ENCODE data around the gene RGS12. TPM values are rescaled to one million over a fixed set of nuclear protein-coding genes. Genes with fewer than 3 reads are reported as not detected.

RGS12 gene
- total RNA-seq, 1 experiment from 2014 or later, result 36.6 TPM

- H4K20me1 ChIP-seq (ENCODE audit: insufficient read depth), result no peaks in the 10 kb centered on the region
- no peaks in the 10 kb centered on the region for H3K4me1 ChIP-seq (replicated peaks; ENCODE audit: insufficient read depth)
- DNase-seq, result no peak
- no peaks in the 10 kb centered on the region for H3K9me2 ChIP-seq (ENCODE audit: insufficient read depth)
- ChIA-PET POLR2A (ENCODE audit: unreplicated experiment) (no interaction called here), CTCF (no interaction called here)
- H3K27me3 ChIP-seq (ENCODE audit: insufficient read depth, low read depth), result no peaks in the 10 kb centered on the region
- intact Hi-C loops (cut with micrococcal nuclease; ENCODE audit: unreplicated experiment), result no loop called here
- no peak overlapping the region for H3K4me3 ChIP-seq
- H3K9me3 ChIP-seq (ENCODE audit: insufficient read depth, low read depth), result no peaks in the 10 kb centered on the region
- no TSS peak for BruUV-seq (replicated peaks)
- H2AFZ ChIP-seq, result no peak overlapping the region
- no peak overlapping the region for H3K27ac ChIP-seq
- TF ChIP-seq EZH2 (IDR thresholded peaks at IDR 0.05; ENCODE audit: low read depth), result no peak
- TF ChIP-seq CTCF (conservative IDR thresholded peaks at IDR 0.05), result no peak
- no peaks in the 10 kb centered on the region for H3F3A ChIP-seq (ENCODE audit: insufficient read depth, low read depth)
- H3K79me2 ChIP-seq (ENCODE audit: low read depth), result no peaks in the 10 kb centered on the region
- H3K36me3 ChIP-seq (ENCODE audit: low read depth), result no peaks in the 10 kb centered on the region
- H3K4me2 ChIP-seq, result no peak overlapping the region
These were observed 49.5 kb downstream of the RGS12 start for GRCh38 chr4:3342182-3342854.

Other genes starting within 250 kb of the RGS12 start
- gene HTT-AS, start 218.5 kb upstream of the RGS12 start, total RNA-seq (2021), result not detected in 2 replicates
- gene HTT, start 218.3 kb upstream of the RGS12 start, total RNA-seq (2021), result 69.0 and 81.7 TPM in 2 replicates
- gene MSANTD1, start 43.9 kb upstream of the RGS12 start, total RNA-seq (2021), result 3.1 and 3.4 TPM in 2 replicates
- 1.3 and 1.5 TPM in 2 replicates for gene HGFAC, start 148.9 kb downstream of the RGS12 start, total RNA-seq (2021)
- gene DOK7, start 170.3 kb downstream of the RGS12 start, total RNA-seq (2021), result 7.1 and 7.6 TPM in 2 replicates
- gene LRPAP1, start 239.4 kb downstream of the RGS12 start, total RNA-seq (2021), result 126 and 149 TPM in 2 replicates

All from PC-9 (cell line).